Mucosa of descending colon (tissue), 3 donors: Measurements from ENCODE around the gene ARHGAP9. TPM values are rescaled to one million over a fixed set of nuclear protein-coding genes. Genes with fewer than 3 reads are reported as not detected.

Source experiments
- ATAC-seq: fragments of 200-7000 bp; cut with Tn5 transposase; one replicate; pipeline ENCODE4 v1.9.1; 2020; ENCODE audit warnings: mild to moderate bottlenecking, moderate library complexity
- DNase-seq, 3 donors: peaks; one replicate each; pipeline ENCODE4 v3.0.0-alpha.2; 2020
- H3K36me3 ChIP-seq: fragments of 200-600 bp; one replicate; pipeline ENCODE4 v1.8.0; 2021; ENCODE audit warnings: low read depth, mild to moderate bottlenecking
- H3K4me1 ChIP-seq: fragments of 200-600 bp; one replicate; pipeline ENCODE4 v1.8.0; 2021; ENCODE audit warnings: low read depth, mild to moderate bottlenecking
- H3K4me3 ChIP-seq: fragments of 200-600 bp; one replicate; pipeline ENCODE4 v1.8.0; 2021; ENCODE audit warnings: mild to moderate bottlenecking
- H3K9me3 ChIP-seq: fragments of 200-600 bp; one replicate; pipeline ENCODE4 v1.8.0; 2021; ENCODE audit warnings: mild to moderate bottlenecking
- CTCF ChIP-seq: fragments of 200-600 bp; IDR thresholded peaks from one replicate; pipeline ENCODE4 v1.8.0; 2022; ENCODE audit warnings: antibody characterized with exemption, mild to moderate bottlenecking
- intact Hi-C, 2 donors: fragments of 100-400 bp; cut with DNase I in 1 of 2; cut with micrococcal nuclease in 1 of 2; formaldehyde crosslinking; loops; one replicate each; pipeline versions ENCODE4 v1.11.0 to v1.11.1; 2022; cut with DNase I, micrococcal nuclease
- total RNA-seq, 3 donors: library from RNA; stranded (reverse); fragmentation: NEBNext Ultra II Directional in 2 of 3; extraction: Animal tissue kit (Norgen Biotek cat#: 25700) in 2 of 3; gene quantifications; one replicate each; pipeline versions ENCODE4 v1.2.1 to v1.2.4, GENCODE V29; 2021 to 2023
- donor health status: DM: no; HTN: no; CAD: no; lungs with moderate emphysema.
- donor health status: DM: no; HTN: no; CAD: no.
- donor health status: DM: no; HTN: yes; CAD: no.

The ARHGAP9 gene
- total RNA-seq, 3 donors from 2014 or later: 8.8 to 18.5 (median 15.0) TPM

DNA sequence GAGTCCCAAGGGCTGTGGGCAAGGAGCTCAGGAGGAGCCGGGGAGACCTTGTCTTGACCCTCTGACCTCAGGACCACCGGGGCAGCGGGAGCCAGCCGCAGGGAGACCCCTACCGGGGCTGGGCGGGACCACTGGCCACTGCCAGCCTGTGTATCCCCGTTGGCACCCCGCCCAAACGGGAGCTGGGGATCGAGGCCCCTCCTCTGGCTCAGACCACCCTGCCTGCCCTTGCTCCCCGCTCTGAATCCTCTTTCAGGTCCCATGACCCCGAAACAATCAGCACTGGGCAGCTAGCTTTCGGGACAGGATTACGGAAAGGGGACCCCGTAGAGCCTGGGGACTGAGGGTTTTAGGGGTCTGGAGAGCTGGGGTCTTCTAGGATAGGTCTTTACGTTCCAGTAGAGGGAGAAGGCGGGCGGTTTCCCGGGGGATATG lies 18.8 kb downstream of the ARHGAP9 start:
- no peak for ATAC-seq
- no peak for TF ChIP-seq CTCF
- intact Hi-C loops: no loop called here
- Histone ChIP-seq H3K4me1 (peaks cover 27% of the 10 kb centered on the region), H3K9me3 (no peaks in the 10 kb centered on the region), H3K4me3 (no peak overlapping the region), H3K36me3 (no peaks in the 10 kb centered on the region)
- peak in 1 of 3 donors; percentile 73 for DNase-seq

GRCh38 chr12:57460468-57460784 lies 19.2 kb downstream of the ARHGAP9 start:
- no peak for TF ChIP-seq CTCF
- H3K4me1 ChIP-seq: peaks cover 27% of the 10 kb centered on the region
- DNase-seq: peak in 1 of 3 donors; percentile 34

DNA sequence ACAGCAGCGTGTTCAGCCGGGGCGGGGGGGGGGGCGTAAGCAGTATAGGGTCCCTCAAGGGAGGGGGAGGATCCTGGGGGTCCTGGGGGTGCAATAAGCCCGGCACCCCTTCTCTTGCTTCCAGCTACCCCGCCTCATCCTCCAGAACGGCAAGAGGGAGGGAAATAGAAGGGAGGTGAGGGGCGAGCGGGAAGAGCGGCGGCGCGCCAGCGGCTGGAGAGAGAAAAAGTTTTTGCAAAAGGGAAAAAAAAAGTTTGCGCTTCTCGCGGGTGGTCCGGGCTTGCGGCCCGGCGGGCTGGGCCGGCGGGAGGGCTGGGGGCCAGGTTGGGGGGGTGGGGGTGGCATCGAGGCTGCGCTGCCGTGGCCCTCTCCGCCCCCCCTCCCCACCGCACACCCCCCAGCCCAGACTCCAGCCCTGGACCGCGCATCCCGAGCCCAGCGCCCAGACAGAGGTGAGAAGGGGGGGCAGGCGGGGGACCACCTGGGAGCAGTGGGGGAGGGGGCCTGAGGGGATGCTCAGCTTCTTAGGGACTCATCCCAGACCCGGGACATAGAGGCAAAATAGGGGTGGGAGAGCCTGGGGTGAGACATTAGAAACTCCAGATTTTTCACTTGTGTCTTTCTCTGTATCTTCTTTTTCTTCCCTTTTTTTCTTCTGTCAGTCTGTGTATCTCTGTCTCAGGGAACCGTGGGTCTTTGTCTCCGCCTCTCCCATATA lies 19.8 kb downstream of the ARHGAP9 start, which contains the start of gene GLI1:
Gene GLI1, plus strand, starts transcription at position 36 of the 718 bp plus-strand sequence. CDS start 3,907 bp downstream, outside the sequence.
- H3K4me1 ChIP-seq: peaks cover 27% of the 10 kb centered on the region
- TF ChIP-seq CTCF: no peak
- DNase-seq (peak in 2 of 3 donors; percentile 47 to 59), ATAC-seq (no peak)
- intact Hi-C loops: loop anchor here (10.0 kb wide), 3 partner anchors 155 to 195 kb away; no protein-coding TSS in a partner anchor
- no peaks in the 10 kb centered on the region for H3K9me3 ChIP-seq
- H3K36me3 ChIP-seq: no peaks in the 10 kb centered on the region
- H3K4me3 ChIP-seq: peak within 1 kb of the TSS; percentile 22

More at GRCh38 chr12:57460468-57460784, 19.2 kb downstream of the ARHGAP9 start:
- no peaks in the 10 kb centered on the region for H3K9me3 ChIP-seq
- H3K4me3 ChIP-seq: no peak overlapping the region
- no peak for ATAC-seq
- H3K36me3 ChIP-seq: no peaks in the 10 kb centered on the region
- intact Hi-C loops: no loop called here

- Histone ChIP-seq H3K36me3 (no peaks in the 10 kb centered on the region), H3K4me3 (peak overlapping the region; percentile 22), H3K9me3 (no peaks in the 10 kb centered on the region), H3K4me1 (peaks cover 27% of the 10 kb centered on the region)
- DNase-seq: peak; percentile 93 to 96 (median 95)
- intact Hi-C loops: loop anchor here (10.0 kb wide), 3 partner anchors 154 to 194 kb away; no protein-coding TSS in a partner anchor
- TF ChIP-seq CTCF: peak; percentile 94
- ATAC-seq: peak; percentile 80
These were observed 20.5 kb downstream of the ARHGAP9 start for GRCh38 chr12:57459055-57459749.

GRCh38 chr12:57458665-57459054 lies 21.0 kb downstream of the ARHGAP9 start:
- Histone ChIP-seq H3K4me3 (no peak overlapping the region), H3K9me3 (no peaks in the 10 kb centered on the region), H3K4me1 (peaks cover 27% of the 10 kb centered on the region), H3K36me3 (no peaks in the 10 kb centered on the region)
- intact Hi-C loops: loop anchor here (10.0 kb wide), 3 partner anchors 154 to 194 kb away; no protein-coding TSS in a partner anchor
- no peak for TF ChIP-seq CTCF
- ATAC-seq: no peak
- no peak for DNase-seq
